Sigmoid colon (tissue), 4 donors: ENCODE results near the gene MLKL.

ENCODE experiments used
- POLR2AphosphoS5 ChIP-seq, 4 donors: sonication (generic); formaldehyde crosslinking; IDR thresholded peaks; one replicate each; pipeline ENCODE4 v1.6.1; 2017; ENCODE audit warnings: antibody characterized with exemption in 4 of 4
- TF ChIP-seq, protein P1 (sequence below), 4 experiments: fragments of 450-650 bp in 3 of 4; fragments of 200-600 bp in 1 of 4; IDR thresholded peaks; one replicate each; pipeline ENCODE4 v1.5.1; 2016 to 2019; ENCODE audit warnings: antibody characterized with exemption in 4 of 4, mild to moderate bottlenecking in 3 of 4, moderate library complexity in 2 of 4

DNA sequence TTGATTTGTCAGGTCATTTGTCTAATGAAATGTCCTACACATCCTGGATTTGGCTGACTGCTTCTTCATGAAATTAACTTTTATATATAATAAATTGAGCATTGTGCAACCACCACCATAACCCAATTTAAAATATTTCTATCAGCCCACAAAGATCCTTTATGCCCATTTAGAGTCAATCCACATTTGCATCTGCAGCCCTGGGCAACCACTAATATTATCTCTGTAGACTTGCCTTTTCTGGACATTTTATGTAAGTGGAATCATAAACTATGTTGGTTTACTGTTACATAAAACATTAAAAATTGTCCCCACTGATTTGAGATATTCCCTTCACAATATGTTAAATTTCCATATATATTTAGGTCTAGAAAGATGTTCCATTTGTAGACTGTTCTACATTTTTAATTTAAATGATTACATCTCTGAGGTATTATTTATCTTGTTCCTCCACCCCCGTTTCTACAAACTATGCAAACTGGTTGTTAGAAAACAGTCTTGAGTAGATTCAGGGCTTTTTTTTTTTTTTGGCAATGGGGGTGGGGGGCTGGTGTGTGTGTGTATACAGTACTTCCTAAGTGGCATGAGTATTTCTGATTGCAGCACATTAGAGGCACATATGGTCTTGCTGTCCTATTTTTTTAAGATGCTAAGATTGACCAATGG is 50.7 kb downstream of the MLKL start:
- TF ChIP-seq, protein P1, sequence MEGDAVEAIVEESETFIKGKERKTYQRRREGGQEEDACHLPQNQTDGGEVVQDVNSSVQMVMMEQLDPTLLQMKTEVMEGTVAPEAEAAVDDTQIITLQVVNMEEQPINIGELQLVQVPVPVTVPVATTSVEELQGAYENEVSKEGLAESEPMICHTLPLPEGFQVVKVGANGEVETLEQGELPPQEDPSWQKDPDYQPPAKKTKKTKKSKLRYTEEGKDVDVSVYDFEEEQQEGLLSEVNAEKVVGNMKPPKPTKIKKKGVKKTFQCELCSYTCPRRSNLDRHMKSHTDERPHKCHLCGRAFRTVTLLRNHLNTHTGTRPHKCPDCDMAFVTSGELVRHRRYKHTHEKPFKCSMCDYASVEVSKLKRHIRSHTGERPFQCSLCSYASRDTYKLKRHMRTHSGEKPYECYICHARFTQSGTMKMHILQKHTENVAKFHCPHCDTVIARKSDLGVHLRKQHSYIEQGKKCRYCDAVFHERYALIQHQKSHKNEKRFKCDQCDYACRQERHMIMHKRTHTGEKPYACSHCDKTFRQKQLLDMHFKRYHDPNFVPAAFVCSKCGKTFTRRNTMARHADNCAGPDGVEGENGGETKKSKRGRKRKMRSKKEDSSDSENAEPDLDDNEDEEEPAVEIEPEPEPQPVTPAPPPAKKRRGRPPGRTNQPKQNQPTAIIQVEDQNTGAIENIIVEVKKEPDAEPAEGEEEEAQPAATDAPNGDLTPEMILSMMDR (IDR thresholded peaks at IDR 0.05), result no peak
- no peak for TF ChIP-seq POLR2AphosphoS5 (IDR thresholded peaks at IDR 0.05)
